GM12891 (cell line): Measurements from ENCODE around the gene TSPAN11.

ENCODE experiments used
- POLR2A ChIP-seq: IDR thresholded peaks from 2 replicates; pipeline ENCODE4 v1.6.1; 2011; ENCODE audit warnings: low read depth, low read length, control low read depth
- POLR2AphosphoS5 ChIP-seq: IDR thresholded peaks from 2 replicates; pipeline ENCODE4 v1.6.1; 2011; ENCODE audit warnings: low read depth, low read length, control low read depth
- SPI1 ChIP-seq: IDR thresholded peaks from 2 replicates; pipeline ENCODE4 v1.6.1; 2011; ENCODE audit warnings: low read depth, low read length, control low read depth
- TAF1 ChIP-seq: IDR thresholded peaks from 2 replicates; pipeline ENCODE4 v1.6.1; 2011; ENCODE audit warnings: low read depth, low read length, control low read depth

- TF ChIP-seq POLR2A (no peak), POLR2AphosphoS5 (no peak), TAF1 (no peak), SPI1 (no peak)
Measured at GRCh38 chr12:31019561-31019960, 93.0 kb downstream of the TSPAN11 start.
